GM12878 (cell line): ENCODE measurements around the gene SLC12A7. TPM values are rescaled to one million over a fixed set of nuclear protein-coding genes. Genes with fewer than 3 reads are reported as not detected.

Experiments used
- ATAC-seq: fragments of 200-7000 bp; cut with Tn5 transposase; 3 replicates; pipeline ENCODE4 v1.9.1; 2020; ENCODE audit warnings: mild to moderate bottlenecking, moderate library complexity
- BruUV-seq: library from RNA; stranded (reverse); fragments of 400-500 nt; replicated peaks from 2 replicates; lab custom pipeline; 2021; lab: Mats Ljungman, UMichigan
- CTCF ChIA-PET: fragments of 300-600 bp; sonication (Branson Sonifier 250); formaldehyde crosslinking; extraction: SDS; loops from one replicate; lab custom pipeline; 2021; ENCODE audit warnings: inconsistent platforms; lab: Yijun Ruan, JAX
- POLR2A ChIA-PET: fragments of 350-600 bp; formaldehyde crosslinking; extraction: SDS; loops from one replicate; lab custom pipeline; 2021; ENCODE audit warnings: inconsistent platforms; lab: Charles Lee
- RAD21 ChIA-PET: fragments of 300-600 bp; sonication (Branson Sonifier 250); formaldehyde crosslinking; loops from one replicate; lab custom pipeline; 2023; ENCODE audit warnings: antibody characterized with exemption; ENCODE audit not compliant: unreplicated experiment; lab: Charles Lee
- SMC1A ChIA-PET: fragments of 300-600 bp; sonication (Branson Sonifier 250); formaldehyde crosslinking; loops from one replicate; lab custom pipeline; 2023; ENCODE audit not compliant: unreplicated experiment, uncharacterized antibody; lab: Charles Lee
- DNase-seq: peaks from one replicate; pipeline ENCODE4 v3.0.0-alpha.2; 2011; ENCODE audit warnings: low read depth, low spot score
- FAIRE-seq: peaks from 3 replicates; lab custom pipeline; 2011; peaks lifted over from hg19 to GRCh38; lab: Jason Lieb, UNC
- H2AFZ ChIP-seq: 2 replicates; pipeline ENCODE4 v1.6.0; 2011; ENCODE audit warnings: low read depth, low read length, control low read depth; ENCODE audit not compliant: control insufficient read depth
- H3K27ac ChIP-seq: 2 replicates; pipeline ENCODE4 v1.5.1; 2011; ENCODE audit warnings: control low read depth; ENCODE audit not compliant: control insufficient read depth, insufficient read depth
- H3K27me3 ChIP-seq, 2 experiments: replicated peaks in 1 of 2; 2 replicates each; pipeline versions ENCODE4 v1.6.0 to v1.6.1; 2011; ENCODE audit warnings: low read length in 1 of 2; ENCODE audit not compliant: control insufficient read depth in 2 of 2, insufficient read depth in 2 of 2
- H3K36me3 ChIP-seq, 2 experiments: 2 replicates each; pipeline ENCODE4 v1.5.1; 2011; ENCODE audit warnings: low read length in 1 of 2; ENCODE audit not compliant: control insufficient read depth in 2 of 2, insufficient read depth in 2 of 2
- H3K4me1 ChIP-seq: 2 replicates; pipeline ENCODE4 v1.6.1; 2011; ENCODE audit warnings: mild to moderate bottlenecking, low read length, moderate library complexity, mixed read lengths; ENCODE audit not compliant: control insufficient read depth, insufficient read depth
- H3K4me2 ChIP-seq: 2 replicates; pipeline ENCODE4 v1.6.0; 2011; ENCODE audit warnings: control low read depth; ENCODE audit not compliant: control insufficient read depth, insufficient read depth
- H3K4me3 ChIP-seq: fragments of 200-600 bp; sonication (generic); 2 replicates; pipeline ENCODE4 v1.5.1; 2016
- H3K79me2 ChIP-seq: 2 replicates; pipeline ENCODE4 v1.6.0; 2011; ENCODE audit warnings: low read length; ENCODE audit not compliant: control insufficient read depth, insufficient read depth
- H3K9ac ChIP-seq: 2 replicates; pipeline ENCODE4 v1.8.0; 2011; ENCODE audit warnings: low read length, control low read depth, mixed read lengths; ENCODE audit not compliant: control insufficient read depth, insufficient read depth
- H3K9me3 ChIP-seq: replicated peaks from 3 replicates; pipeline ENCODE4 v1.5.1; 2011; ENCODE audit warnings: mild to moderate bottlenecking, low read length; ENCODE audit not compliant: control insufficient read depth, insufficient read depth
- H4K20me1 ChIP-seq: 2 replicates; pipeline ENCODE4 v1.6.0; 2011; ENCODE audit not compliant: control insufficient read depth, insufficient read depth
- BCLAF1 ChIP-seq: fragments of 450-650 bp; IDR thresholded peaks from 2 replicates; pipeline ENCODE4 v1.6.1; 2017; ENCODE audit warnings: antibody characterized with exemption, mild to moderate bottlenecking, moderate library complexity
- CREB1 ChIP-seq: IDR thresholded peaks from 2 replicates; pipeline ENCODE4 v1.6.1; 2012; ENCODE audit warnings: low read depth, mild to moderate bottlenecking, inconsistent platforms
- IRF3 ChIP-seq: fragments of 450-650 bp; IDR thresholded peaks from 2 replicates; pipeline ENCODE4 v1.6.1; 2014; ENCODE audit warnings: mild to moderate bottlenecking
- SP1 ChIP-seq: IDR thresholded peaks from one replicate; pipeline ENCODE4 v1.6.1; 2011; ENCODE audit warnings: low read depth, low read length
- SREBF1 ChIP-seq: IDR thresholded peaks from 2 replicates; pipeline ENCODE4 v1.6.1; 2012; ENCODE audit warnings: mild to moderate bottlenecking, low read length
- ZBTB33 ChIP-seq: fragments of 450-650 bp; IDR thresholded peaks from 2 replicates; pipeline ENCODE4 v1.6.1; 2017; ENCODE audit warnings: mild to moderate bottlenecking
- WGBS: methylation state at CpG from one replicate; pipeline ENCODE4 v1.1.6; 2016; ENCODE audit warnings: low lambda C conversion rate; ENCODE audit not compliant: insufficient replicate concordance, insufficient coverage; ENCODE audit errors: missing lambda C conversion rate; 5-methylcytosine and 5-hydroxymethylcytosine counted together
- in situ Hi-C: fragments of 300-500 bp; cut with MboI; formaldehyde crosslinking; loops from 9 replicates; pipeline ENCODE4 v1.14.3; 2018; ENCODE audit warnings: mixed read lengths
- intact Hi-C: fragments of 100-400 bp; cut with micrococcal nuclease; formaldehyde crosslinking; loops from one replicate; pipeline ENCODE4 v1.14.2; 2022; ENCODE audit not compliant: unreplicated experiment
- polyA plus RNA-seq, 11 experiments: library from polyadenylated mRNA; depleted of rRNA in 4 of 11; unstranded in 6 of 11; stranded (reverse) in 5 of 11; fragments of >200 nt; fragmentation: Nextera tagmentation in 4 of 11; fragmentation: Illumina TruSeq in 1 of 11; extraction: Ambion mirVana in 4 of 11; extraction: Trizol in 1 of 11; gene quantifications; 1 replicate in 1 of 11; 2 replicates in 10 of 11; pipeline versions ENCODE4 v1.2.1 to v1.2.3, GENCODE V29; 2011 to 2016; ENCODE audit warnings: inconsistent platforms in 2 of 11, missing spikeins in 2 of 11, low read depth in 1 of 11
- total RNA-seq, 4 experiments: library from RNA; depleted of rRNA in 3 of 4; stranded (reverse); fragments of >200 nt in 3 of 4; fragmentation: Illumina TruSeq in 1 of 4; extraction: Trizol in 1 of 4; gene quantifications; 2 replicates each; pipeline versions ENCODE4 v1.2.1 to v1.2.3, GENCODE V29; 2013 to 2021
- TF ChIP-seq, protein P1 (sequence below): fragments of 150-350 bp; IDR thresholded peaks from 2 replicates; pipeline ENCODE4 v1.6.1; 2016; ENCODE audit warnings: low read depth, low read length
- TF ChIP-seq, protein P2 (sequence below): fragments of 450-650 bp; IDR thresholded peaks from 2 replicates; pipeline ENCODE4 v1.6.1; 2016; ENCODE audit warnings: mild to moderate bottlenecking

The SLC12A7 gene
- total and polyA plus RNA-seq, 10 of the 15 experiments (the other 5 are each of a cell fraction or from before 2014, with no cell fraction given) = 0.10 to 10.0 (median 2.9) TPM

GRCh38 chr5:1008451-1009358 lies 103.2 kb downstream of the SLC12A7 start, which contains the start of gene NKD2 (continued):
- TF ChIP-seq, protein P1, sequence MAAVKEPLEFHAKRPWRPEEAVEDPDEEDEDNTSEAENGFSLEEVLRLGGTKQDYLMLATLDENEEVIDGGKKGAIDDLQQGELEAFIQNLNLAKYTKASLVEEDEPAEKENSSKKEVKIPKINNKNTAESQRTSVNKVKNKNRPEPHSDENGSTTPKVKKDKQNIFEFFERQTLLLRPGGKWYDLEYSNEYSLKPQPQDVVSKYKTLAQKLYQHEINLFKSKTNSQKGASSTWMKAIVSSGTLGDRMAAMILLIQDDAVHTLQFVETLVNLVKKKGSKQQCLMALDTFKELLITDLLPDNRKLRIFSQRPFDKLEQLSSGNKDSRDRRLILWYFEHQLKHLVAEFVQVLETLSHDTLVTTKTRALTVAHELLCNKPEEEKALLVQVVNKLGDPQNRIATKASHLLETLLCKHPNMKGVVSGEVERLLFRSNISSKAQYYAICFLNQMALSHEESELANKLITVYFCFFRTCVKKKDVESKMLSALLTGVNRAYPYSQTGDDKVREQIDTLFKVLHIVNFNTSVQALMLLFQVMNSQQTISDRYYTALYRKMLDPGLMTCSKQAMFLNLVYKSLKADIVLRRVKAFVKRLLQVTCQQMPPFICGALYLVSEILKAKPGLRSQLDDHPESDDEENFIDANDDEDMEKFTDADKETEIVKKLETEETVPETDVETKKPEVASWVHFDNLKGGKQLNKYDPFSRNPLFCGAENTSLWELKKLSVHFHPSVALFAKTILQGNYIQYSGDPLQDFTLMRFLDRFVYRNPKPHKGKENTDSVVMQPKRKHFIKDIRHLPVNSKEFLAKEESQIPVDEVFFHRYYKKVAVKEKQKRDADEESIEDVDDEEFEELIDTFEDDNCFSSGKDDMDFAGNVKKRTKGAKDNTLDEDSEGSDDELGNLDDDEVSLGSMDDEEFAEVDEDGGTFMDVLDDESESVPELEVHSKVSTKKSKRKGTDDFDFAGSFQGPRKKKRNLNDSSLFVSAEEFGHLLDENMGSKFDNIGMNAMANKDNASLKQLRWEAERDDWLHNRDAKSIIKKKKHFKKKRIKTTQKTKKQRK = no peak

DNA sequence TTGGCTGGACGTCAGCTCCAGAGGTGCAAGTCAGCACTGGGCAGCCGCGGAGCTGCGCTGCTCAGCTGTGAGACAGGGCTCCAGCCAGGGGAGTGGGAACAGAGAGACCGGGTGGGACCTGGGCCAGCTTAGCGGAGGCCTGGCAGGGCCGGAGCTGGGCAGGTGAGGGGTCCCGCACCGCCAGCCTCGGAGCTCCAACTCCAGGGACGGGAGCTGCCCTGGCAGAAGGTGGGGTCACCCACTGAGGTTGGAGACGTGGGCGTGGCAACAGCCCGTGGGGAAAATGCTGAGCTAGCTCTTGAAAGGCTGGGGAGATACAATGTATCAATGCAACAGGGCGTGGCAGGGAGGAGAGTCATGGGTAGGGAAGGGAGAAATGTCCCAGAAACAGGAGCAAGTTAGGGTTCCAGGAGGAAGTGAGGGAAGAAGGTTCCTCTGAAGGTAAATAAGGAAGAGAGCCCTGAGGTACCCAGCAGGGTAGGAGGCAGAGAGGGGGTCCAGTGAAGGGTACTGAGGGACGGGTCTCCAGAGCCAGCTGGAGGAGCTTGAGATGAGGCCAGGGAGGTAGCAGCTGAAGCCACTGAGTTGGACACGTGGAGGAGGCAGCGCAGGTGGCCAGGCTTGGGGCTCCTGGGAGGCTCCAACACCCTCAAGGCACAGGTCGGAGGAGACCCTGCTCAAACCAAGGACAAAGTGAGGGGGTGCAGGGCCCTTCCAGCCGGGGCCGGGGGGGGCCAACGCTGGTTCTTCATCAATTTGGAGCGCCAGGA lies 104.0 kb downstream of the SLC12A7 start:
- no peak for ATAC-seq
- Histone ChIP-seq H3K27ac (no peak overlapping the region), H3K9ac (no peak overlapping the region), H2AFZ (no peak overlapping the region), H4K20me1 (no peaks in the 10 kb centered on the region), H3K27me3 (peaks cover 7 to 11% of the 10 kb centered on the region in 2 experiments; a peak in 3 of 4 replicates), H3K4me2 (no peak overlapping the region), H3K4me3 (no peak overlapping the region), H3K79me2 (no peaks in the 10 kb centered on the region), H3K4me1 (no peaks in the 10 kb centered on the region), H3K36me3 (no peaks in the 10 kb centered on the region), H3K9me3 (no peaks in the 10 kb centered on the region)
- ChIA-PET SMC1A (no interaction called here), RAD21 (no interaction called here), CTCF (interaction anchor here (1.4 kb wide), 1 partner anchor 133 kb away, joined by 4 read pairs; no protein-coding TSS in a partner anchor), POLR2A (no interaction called here)
- no peak for DNase-seq
- no TSS peak for BruUV-seq
- in situ Hi-C loops = no loop called here
- intact Hi-C loops = no loop called here
- no peak for FAIRE-seq
- 43% methylated on average over 17 of the region's 23 CpGs for WGBS
- no peak for TF ChIP-seq CREB1
- TF ChIP-seq ZBTB33 = no peak
- no peak for TF ChIP-seq SP1
- no peak for TF ChIP-seq SREBF1
- TF ChIP-seq IRF3 = no peak
- TF ChIP-seq, protein P2, sequence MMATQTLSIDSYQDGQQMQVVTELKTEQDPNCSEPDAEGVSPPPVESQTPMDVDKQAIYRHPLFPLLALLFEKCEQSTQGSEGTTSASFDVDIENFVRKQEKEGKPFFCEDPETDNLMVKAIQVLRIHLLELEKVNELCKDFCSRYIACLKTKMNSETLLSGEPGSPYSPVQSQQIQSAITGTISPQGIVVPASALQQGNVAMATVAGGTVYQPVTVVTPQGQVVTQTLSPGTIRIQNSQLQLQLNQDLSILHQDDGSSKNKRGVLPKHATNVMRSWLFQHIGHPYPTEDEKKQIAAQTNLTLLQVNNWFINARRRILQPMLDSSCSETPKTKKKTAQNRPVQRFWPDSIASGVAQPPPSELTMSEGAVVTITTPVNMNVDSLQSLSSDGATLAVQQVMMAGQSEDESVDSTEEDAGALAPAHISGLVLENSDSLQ = no peak
- TF ChIP-seq BCLAF1 = no peak
